Neural progenitor cell (in vitro differentiated cells): Measurements from ENCODE around the gene SNAPC4. TPM values are rescaled to one million over a fixed set of nuclear protein-coding genes. Genes with fewer than 3 reads are reported as not detected.
"Not testable (repeated sequence)": the region's sequence is repeated elsewhere in the genome, so short reads cannot be mapped to it uniquely, and the experiment has no call there.

Experiments used
- DNase-seq: peaks from one replicate; pipeline ENCODE4 v3.0.0-alpha.2; 2016; ENCODE audit warnings: low spot score
- H2AFZ ChIP-seq: fragments of 200-600 bp; sonication (generic); replicated peaks from 2 replicates; pipeline ENCODE4 v1.6.1; 2016; ENCODE audit warnings: antibody characterized with exemption
- H3F3A ChIP-seq: fragments of 200-600 bp; sonication (generic); 2 replicates; pipeline ENCODE4 v1.6.1; 2016; ENCODE audit warnings: antibody characterized with exemption, low read depth
- H3K27ac ChIP-seq: fragments of 200-600 bp; sonication (generic); 2 replicates; pipeline ENCODE4 v1.5.1; 2016; ENCODE audit warnings: mild to moderate bottlenecking
- H3K27me3 ChIP-seq: fragments of 200-600 bp; sonication (generic); 2 replicates; pipeline ENCODE4 v1.6.1; 2016; ENCODE audit warnings: mild to moderate bottlenecking, moderate library complexity
- H3K36me3 ChIP-seq: fragments of 200-600 bp; sonication (generic); 2 replicates; pipeline ENCODE4 v1.5.1; 2016
- H3K4me1 ChIP-seq: fragments of 200-600 bp; sonication (generic); 2 replicates; pipeline ENCODE4 v1.6.1; 2016; ENCODE audit warnings: mixed run types
- H3K4me2 ChIP-seq: fragments of 200-600 bp; sonication (generic); 2 replicates; pipeline ENCODE4 v1.6.1; 2016
- H3K4me3 ChIP-seq: fragments of 200-600 bp; sonication (generic); 2 replicates; pipeline ENCODE4 v1.5.1; 2016
- H3K79me2 ChIP-seq: fragments of 200-600 bp; sonication (generic); 2 replicates; pipeline ENCODE4 v1.6.1; 2016; ENCODE audit warnings: low read depth
- H3K9ac ChIP-seq: fragments of 200-600 bp; sonication (generic); 2 replicates; pipeline ENCODE4 v1.6.1; 2016
- H3K9me3 ChIP-seq: fragments of 200-600 bp; sonication (generic); 2 replicates; pipeline ENCODE4 v1.5.1; 2016; ENCODE audit warnings: low read depth
- H4K20me1 ChIP-seq: fragments of 200-600 bp; sonication (generic); 2 replicates; pipeline ENCODE4 v1.6.1; 2016; ENCODE audit warnings: low read depth
- H3K27ac Mint-ChIP-seq: 3 replicates; pipeline ENCODE4 v1.8.0; 2021; ENCODE audit warnings: mixed read lengths
- H3K27me3 Mint-ChIP-seq: 2 replicates; pipeline ENCODE4 v1.8.0; 2022; ENCODE audit warnings: low read depth, mild to moderate bottlenecking, inconsistent platforms, moderate library complexity, mixed read lengths; ENCODE audit not compliant: insufficient read depth
- H3K36me3 Mint-ChIP-seq: 3 replicates; pipeline ENCODE4 v1.8.0; 2021; ENCODE audit warnings: mixed read lengths
- H3K4me1 Mint-ChIP-seq: 3 replicates; pipeline ENCODE4 v1.8.0; 2021; ENCODE audit warnings: mixed read lengths
- H3K4me3 Mint-ChIP-seq: 3 replicates; pipeline ENCODE4 v1.8.0; 2021; ENCODE audit warnings: mild to moderate bottlenecking, moderate library complexity, mixed read lengths
- H3K9me3 Mint-ChIP-seq: 3 replicates; pipeline ENCODE4 v1.8.0; 2020; ENCODE audit warnings: mixed read lengths
- EZH2 ChIP-seq: fragments of 200-600 bp; sonication (generic); IDR thresholded peaks from 2 replicates; pipeline ENCODE4 v1.6.1; 2017; ENCODE audit warnings: antibody characterized with exemption, mild to moderate bottlenecking, moderate library complexity
- EZH2phosphoT487 ChIP-seq: fragments of 200-600 bp; sonication (generic); IDR thresholded peaks from 2 replicates; pipeline ENCODE4 v1.6.1; 2017; ENCODE audit warnings: antibody characterized with exemption
- total RNA-seq: library from RNA; depleted of rRNA; stranded (reverse); fragments of >200 nt; gene quantifications from 2 replicates; pipeline ENCODE4 v1.2.3, GENCODE V29; 2015; ENCODE audit warnings: low replicate concordance
- TF ChIP-seq, protein P1 (sequence below): fragments of 200-600 bp; sonication (generic); IDR thresholded peaks from 2 replicates; pipeline ENCODE4 v1.5.1; 2017; ENCODE audit warnings: antibody characterized with exemption, mild to moderate bottlenecking

SNAPC4 gene
- total RNA-seq, 1 donor from 2014 or later, result 6.8 TPM

DNA sequence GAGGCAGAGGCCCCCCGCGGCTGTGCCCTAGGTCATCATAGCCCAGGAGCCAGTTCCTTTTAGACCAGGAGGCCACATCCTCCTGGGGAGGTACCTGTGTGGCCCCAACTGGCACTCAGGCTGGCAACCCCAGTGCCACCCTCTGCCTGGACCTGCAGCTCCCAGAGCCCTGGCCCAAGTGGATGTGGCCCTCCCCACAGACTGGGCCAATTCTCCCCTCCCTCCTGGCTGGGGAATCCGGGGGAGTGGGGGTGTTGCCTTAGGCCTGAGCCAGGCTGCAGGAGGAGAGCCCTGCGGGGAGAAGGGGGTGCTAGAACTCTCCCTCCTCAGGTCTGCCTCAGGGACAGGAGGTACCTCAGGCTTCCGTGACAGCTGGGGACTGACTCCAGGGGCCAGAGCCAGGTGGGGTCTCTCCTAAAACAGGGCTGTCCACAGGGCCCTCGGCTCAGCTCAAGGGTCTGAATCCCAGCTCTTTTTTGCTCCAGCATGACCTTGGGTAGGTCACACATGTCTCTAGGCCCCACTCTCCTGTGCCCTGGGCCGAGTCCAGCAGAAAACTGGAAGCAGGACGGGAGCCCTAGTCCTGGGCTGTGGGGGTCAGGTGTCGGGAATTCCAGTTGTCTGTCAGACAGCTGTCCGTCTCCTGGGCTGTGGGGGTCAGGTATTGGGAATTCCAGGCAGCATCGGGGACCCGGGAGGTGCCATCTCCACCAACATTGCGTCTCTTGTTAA lies 46.0 kb downstream of the SNAPC4 start:
- Histone ChIP-seq H3K27ac (no peak overlapping the region), H3K9ac (no peak overlapping the region), H3K4me1 (no peaks in the 10 kb centered on the region), H3K4me2 (no peak overlapping the region), H3K4me3 (no peak overlapping the region), H3K9me3 (no peaks in the 10 kb centered on the region), H2AFZ (no peak overlapping the region), H3K27me3 (no peaks in the 10 kb centered on the region), H4K20me1 (no peaks in the 10 kb centered on the region), H3K79me2 (no peaks in the 10 kb centered on the region), H3K36me3 (no peaks in the 10 kb centered on the region), H3F3A (no peaks in the 10 kb centered on the region)
- H3K9me3 Mint-ChIP-seq, result no peaks in the 10 kb centered on the region
- no peak overlapping the region for H3K4me3 Mint-ChIP-seq
- no peak overlapping the region for H3K27ac Mint-ChIP-seq
- peaks cover 2% of the 10 kb centered on the region for H3K27me3 Mint-ChIP-seq
- H3K4me1 Mint-ChIP-seq, result no peaks in the 10 kb centered on the region
- TF ChIP-seq EZH2phosphoT487 (no peak), EZH2 (no peak)
- TF ChIP-seq, protein P1, sequence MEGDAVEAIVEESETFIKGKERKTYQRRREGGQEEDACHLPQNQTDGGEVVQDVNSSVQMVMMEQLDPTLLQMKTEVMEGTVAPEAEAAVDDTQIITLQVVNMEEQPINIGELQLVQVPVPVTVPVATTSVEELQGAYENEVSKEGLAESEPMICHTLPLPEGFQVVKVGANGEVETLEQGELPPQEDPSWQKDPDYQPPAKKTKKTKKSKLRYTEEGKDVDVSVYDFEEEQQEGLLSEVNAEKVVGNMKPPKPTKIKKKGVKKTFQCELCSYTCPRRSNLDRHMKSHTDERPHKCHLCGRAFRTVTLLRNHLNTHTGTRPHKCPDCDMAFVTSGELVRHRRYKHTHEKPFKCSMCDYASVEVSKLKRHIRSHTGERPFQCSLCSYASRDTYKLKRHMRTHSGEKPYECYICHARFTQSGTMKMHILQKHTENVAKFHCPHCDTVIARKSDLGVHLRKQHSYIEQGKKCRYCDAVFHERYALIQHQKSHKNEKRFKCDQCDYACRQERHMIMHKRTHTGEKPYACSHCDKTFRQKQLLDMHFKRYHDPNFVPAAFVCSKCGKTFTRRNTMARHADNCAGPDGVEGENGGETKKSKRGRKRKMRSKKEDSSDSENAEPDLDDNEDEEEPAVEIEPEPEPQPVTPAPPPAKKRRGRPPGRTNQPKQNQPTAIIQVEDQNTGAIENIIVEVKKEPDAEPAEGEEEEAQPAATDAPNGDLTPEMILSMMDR, result no peak
- no peaks in the 10 kb centered on the region for H3K36me3 Mint-ChIP-seq
- DNase-seq, result no peak

DNA sequence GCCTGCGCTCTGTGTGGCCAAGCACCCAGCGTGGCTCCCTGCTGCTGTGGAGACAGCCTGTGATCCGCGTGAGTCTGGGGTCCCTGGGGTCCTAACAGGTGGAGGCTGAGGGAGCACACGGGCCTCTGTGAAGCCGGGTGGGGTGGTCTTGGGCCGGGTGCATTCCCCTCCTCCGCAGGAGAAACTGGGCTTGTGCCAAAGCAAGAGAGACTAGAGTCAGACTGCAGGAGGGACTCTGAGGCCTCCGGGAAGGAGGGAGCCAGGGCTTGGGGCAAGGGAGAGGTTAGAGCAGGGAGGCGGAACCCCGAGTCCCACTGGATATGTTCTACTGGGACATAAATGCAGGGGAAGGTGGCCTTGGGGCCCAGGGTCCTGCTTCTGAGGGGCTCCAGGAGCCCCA lies 46.9 kb downstream of the SNAPC4 start:
- H3K27me3 ChIP-seq, result no peaks in the 10 kb centered on the region
- Mint-ChIP-seq H3K9me3 (no peaks in the 10 kb centered on the region), H3K4me3 (no peak overlapping the region), H3K27ac (no peak overlapping the region), H3K36me3 (no peaks in the 10 kb centered on the region), H3K27me3 (peaks cover 2% of the 10 kb centered on the region), H3K4me1 (no peaks in the 10 kb centered on the region)
- no peak for DNase-seq
- H3K9ac ChIP-seq, result no peak overlapping the region
- H3F3A ChIP-seq, result no peaks in the 10 kb centered on the region
- no peaks in the 10 kb centered on the region for H3K79me2 ChIP-seq
- H3K4me1 ChIP-seq, result no peaks in the 10 kb centered on the region
- no peak overlapping the region for H3K4me2 ChIP-seq
- H3K9me3 ChIP-seq, result no peaks in the 10 kb centered on the region
- H3K27ac ChIP-seq, result no peak overlapping the region
- H4K20me1 ChIP-seq, result no peaks in the 10 kb centered on the region
- TF ChIP-seq EZH2phosphoT487, result no peak
- no peak for TF ChIP-seq EZH2
- TF ChIP-seq, protein P1, result no peak
- no peaks in the 10 kb centered on the region for H3K36me3 ChIP-seq
- no peak overlapping the region for H3K4me3 ChIP-seq
- H2AFZ ChIP-seq, result no peak overlapping the region

DNA sequence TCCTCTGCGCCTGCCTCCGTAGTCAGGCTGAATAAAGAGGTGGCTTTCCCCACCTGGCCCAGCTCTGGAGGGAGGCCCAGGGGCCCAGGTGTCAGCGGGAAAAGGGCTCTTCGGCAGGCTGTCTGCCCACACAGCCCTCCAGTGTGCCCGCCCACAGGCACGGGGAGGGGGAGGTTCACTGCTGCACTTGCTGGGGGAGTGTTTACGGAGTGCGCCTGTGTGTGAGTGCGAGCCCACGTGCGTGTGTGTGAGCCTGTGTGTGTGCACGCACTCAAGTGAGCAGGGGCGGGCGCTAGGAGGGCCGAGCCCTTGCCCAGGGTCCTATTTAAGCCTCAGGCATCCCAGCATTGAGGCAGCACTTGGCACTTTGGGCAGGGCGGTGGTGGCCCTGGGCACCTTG lies 47.3 kb downstream of the SNAPC4 start:
- Histone ChIP-seq H3K4me3 (no peak overlapping the region), H3K36me3 (no peaks in the 10 kb centered on the region), H3K9me3 (no peaks in the 10 kb centered on the region), H3K4me2 (no peak overlapping the region), H2AFZ (no peak overlapping the region), H3F3A (no peaks in the 10 kb centered on the region), H4K20me1 (no peaks in the 10 kb centered on the region), H3K4me1 (no peaks in the 10 kb centered on the region), H3K9ac (no peak overlapping the region), H3K27ac (no peak overlapping the region), H3K79me2 (no peaks in the 10 kb centered on the region), H3K27me3 (no peaks in the 10 kb centered on the region)
- no peak overlapping the region for H3K27ac Mint-ChIP-seq
- TF ChIP-seq EZH2phosphoT487 (no peak), EZH2 (no peak)
- TF ChIP-seq, protein P1, result no peak
- no peak for DNase-seq
- no peaks in the 10 kb centered on the region for H3K36me3 Mint-ChIP-seq
- no peaks in the 10 kb centered on the region for H3K9me3 Mint-ChIP-seq
- H3K27me3 Mint-ChIP-seq, result peaks cover 2% of the 10 kb centered on the region
- H3K4me1 Mint-ChIP-seq, result no peaks in the 10 kb centered on the region
- H3K4me3 Mint-ChIP-seq, result no peak overlapping the region

DNA sequence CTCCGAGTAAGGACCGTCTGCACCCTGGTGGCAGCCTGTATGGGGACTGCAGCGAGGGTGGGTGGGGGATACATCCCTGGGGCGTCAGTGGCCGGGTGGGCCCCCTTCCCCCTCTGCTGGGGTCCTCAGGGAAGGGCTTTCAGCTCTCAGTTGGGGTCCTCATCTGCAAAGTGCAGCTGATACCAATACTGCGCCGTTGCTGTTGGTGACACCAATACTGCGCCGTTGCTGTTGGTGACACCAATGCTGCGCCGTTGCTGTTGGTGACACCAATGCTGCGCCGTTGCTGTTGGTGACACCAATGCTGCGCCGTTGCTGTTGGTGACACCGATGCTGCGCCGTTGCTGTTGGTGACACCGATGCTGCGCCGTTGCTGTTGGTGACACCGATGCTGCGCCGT lies 48.1 kb downstream of the SNAPC4 start:
- H3K79me2 ChIP-seq, DNase-seq, H3K36me3 ChIP-seq, H3F3A ChIP-seq, H3K27me3 Mint-ChIP-seq, H3K4me1 Mint-ChIP-seq, H3K27ac ChIP-seq, H3K4me2 ChIP-seq, H3K9me3 ChIP-seq, H3K4me3 Mint-ChIP-seq, H3K27ac Mint-ChIP-seq, H3K9me3 Mint-ChIP-seq, H3K36me3 Mint-ChIP-seq, H3K4me1 ChIP-seq, H3K9ac ChIP-seq, H2AFZ ChIP-seq, H3K4me3 ChIP-seq, H4K20me1 ChIP-seq, H3K27me3 ChIP-seq: not testable (repeated sequence)
